ENCODE results near the gene GFRA3.

GFRA3 gene

GRCh38 chr5:138246822-138247221 is 27.6 kb downstream of the GFRA3 start:
- DNase-seq = no peak

- no peak for DNase-seq
Observed at GRCh38 chr5:138246334-138246733, 28.1 kb downstream of the GFRA3 start.

GRCh38 chr5:138245717-138246116 is 28.7 kb downstream of the GFRA3 start:
- DNase-seq = no peak

DNA sequence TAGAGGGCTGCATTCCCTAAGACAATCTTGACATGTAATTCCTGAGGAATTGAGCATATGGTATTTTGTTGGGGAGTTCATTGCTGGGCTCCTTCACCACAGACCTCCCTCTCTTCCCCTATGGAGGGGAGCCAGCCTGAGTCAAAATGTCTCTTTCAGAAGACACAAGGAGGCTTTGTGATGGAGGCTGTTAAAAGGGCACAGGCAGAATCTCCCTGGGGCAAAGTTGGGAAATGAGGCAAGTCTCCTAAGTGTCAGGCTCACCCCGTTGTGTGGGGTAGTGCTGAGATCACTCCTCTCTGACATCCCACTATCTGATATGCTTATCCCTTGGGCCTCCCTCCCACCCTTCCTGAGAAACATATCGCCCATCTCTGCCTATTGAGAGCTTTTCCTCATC is 30.6 kb downstream of the GFRA3 start:
- no peak for DNase-seq

GRCh38 chr5:138241688-138242571 is 32.5 kb downstream of the GFRA3 start:
- DNase-seq = peak; percentile 6

GRCh38 chr5:138240650-138241385 is 33.6 kb downstream of the GFRA3 start:
- no peak for DNase-seq

- DNase-seq = no peak
Observed at GRCh38 chr5:138238034-138238433, 36.4 kb downstream of the GFRA3 start.

GRCh38 chr5:138234651-138235050 is 39.8 kb downstream of the GFRA3 start:
- no peak for DNase-seq

DNA sequence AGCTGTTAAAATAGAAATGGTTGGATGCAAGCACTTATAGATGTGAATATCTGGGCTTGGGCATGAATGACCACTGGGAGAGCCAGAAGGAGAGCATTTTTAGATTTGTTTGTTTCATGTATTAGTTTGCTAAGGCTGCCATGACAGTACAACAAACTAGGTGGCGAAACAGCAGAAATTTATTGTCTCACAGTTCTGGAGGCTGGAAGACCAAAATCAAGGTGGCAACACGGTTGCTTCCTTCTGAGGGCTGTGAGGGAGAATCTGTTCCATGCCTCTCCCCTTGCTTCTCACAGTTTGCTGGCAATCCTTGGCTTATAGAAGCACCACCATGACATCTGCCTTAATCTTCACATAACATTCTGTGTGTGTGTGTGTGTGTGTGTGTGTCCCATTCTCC is 41.1 kb downstream of the GFRA3 start:
- no peak for DNase-seq

- no peak for DNase-seq
Observed at GRCh38 chr5:138230981-138231589, 43.3 kb downstream of the GFRA3 start.

DNA sequence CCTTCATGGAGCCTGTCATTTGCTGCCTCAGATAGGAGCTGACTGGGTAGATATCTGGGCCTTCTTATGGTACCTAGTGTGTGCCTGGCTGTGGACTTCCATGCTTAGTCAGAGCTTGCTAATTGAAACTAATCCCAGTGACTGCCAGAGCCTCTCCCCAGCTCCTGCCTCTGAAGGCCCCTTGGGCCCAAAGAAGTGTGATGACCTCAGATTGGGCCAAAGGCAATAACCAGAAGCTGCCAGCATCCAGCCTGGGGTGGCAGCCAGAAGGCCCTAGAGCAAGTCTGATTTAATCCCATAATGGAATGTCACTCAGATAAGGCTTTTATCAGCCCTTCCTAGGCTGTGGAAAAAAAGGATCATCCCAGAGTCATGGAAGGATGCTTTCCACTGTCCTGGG is 44.2 kb downstream of the GFRA3 start:
- DNase-seq = no peak

DNA sequence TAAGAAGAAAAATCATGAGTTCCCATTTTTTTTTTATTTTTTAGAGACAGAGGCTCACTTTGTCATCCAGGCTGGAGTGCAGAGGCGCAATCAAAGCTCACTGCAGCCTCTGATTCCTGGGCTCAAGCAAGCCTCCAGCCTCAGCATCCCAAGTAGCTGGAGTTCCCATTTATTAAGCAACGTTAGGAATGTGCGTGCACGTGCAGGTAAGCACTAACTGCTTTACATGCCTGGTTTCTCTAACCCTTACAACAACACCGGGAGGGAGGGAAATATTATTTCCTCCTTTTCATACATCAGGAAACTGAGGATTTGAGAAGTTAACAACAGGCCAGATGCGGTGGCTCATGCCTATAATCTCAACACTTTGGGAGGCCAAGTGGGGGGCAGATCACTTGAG is 45.0 kb downstream of the GFRA3 start:
- no peak for DNase-seq

DNA sequence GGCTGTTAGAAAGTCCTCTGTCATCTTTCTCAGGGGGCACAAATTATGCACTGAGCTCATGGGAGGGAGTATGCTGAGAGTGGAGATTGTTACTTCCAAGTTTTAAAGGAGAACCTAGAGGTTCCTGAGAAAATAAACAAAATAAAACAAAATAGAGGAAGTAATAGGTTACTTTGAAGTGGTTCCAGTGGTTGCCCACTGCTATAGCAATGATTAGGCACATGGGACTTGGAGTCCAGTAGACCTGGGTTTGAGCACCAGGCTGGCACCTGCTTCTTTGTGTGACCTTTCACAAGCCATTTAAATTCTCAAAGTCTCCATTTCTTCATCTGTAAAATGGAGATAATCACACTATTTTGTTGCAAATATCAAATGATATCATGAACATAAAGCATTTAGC is 47.5 kb downstream of the GFRA3 start:
- DNase-seq = no peak

DNA sequence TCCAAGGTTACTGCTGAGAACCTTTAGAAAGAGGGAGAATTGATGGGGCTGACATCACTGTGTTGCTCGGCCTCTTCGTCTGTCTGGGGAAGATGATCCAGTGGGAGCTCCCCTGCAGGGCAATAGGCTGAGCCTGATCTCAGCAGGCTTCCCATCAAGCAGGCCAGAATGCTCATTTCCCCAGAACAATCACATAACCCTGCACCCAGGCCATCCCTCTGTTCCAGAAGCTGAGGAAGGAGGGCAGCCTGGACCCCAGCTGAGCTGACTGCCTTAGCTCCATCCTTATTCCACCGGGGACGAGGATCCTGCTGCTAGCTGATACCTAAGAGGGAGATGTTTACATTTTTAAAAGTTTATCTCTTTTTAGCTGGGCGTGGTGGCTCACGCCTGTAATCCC is 49.7 kb downstream of the GFRA3 start:
- no peak for DNase-seq

DNA sequence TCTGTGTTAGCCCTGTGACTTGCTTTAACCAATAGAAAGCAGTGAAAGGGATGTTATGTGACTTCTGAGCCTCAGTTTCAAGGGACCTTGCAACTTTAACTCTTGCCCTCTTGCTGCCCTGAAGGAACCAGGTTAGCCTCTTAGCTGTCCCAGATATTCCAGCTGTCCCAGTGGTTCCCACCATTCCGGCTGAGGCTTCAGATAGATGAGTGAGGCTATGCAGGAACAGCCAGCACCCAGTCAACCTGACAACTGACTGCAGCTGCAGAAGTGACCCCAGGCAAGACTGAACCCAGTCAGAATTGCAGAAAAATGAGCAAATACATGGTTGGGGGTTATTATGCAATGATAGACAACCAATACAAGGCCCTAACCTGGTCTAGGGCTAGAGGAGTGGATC is 50.9 kb downstream of the GFRA3 start:
- no peak for DNase-seq

GRCh38 chr5:138216799-138217198 is 57.6 kb downstream of the GFRA3 start:
- no peak for DNase-seq

DNA sequence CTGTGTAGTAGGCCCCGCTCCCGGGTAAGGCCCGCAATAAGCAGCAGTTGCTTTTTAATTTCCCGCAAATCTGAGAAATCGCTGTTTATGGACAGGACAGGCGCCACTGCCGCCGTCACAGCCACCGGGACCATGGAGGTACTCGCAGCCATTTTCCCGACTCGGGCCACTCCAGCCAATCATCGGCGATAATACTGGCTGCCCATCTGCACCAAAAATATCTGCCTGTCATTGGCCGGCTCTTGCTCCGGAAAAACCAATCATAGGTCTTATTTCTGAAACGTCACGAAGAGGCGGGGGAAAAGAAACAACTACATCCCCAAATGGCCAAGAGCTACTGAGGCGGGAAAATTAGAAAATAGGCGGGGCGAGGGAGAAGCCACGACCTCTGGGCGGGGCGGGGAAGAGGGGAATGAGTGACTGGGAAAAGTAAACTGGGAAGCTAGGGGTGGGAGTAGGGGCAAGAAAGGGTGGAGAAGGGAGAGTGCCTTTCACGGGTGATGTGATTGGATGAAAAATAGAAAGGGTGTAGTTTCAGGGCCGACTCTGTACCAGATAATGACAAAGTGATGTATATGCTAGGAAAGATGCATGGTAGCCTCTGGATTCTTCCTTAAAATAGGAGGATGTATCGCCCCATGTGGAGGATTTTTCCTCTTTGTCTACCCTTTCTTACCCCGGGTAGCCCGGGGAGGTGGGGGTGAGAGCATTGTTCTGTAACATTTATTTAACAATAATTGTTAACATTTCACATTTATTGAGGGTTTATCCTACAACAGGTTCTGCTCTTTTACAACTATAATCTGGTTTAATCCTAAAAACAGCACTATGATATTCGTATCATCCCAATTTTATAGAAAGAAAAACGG is 61.0 kb downstream of the GFRA3 start, which contains the start of gene CDC23:
Gene CDC23 (minus strand): TSS at position 163 of the 869 bp plus-strand sequence. CDS start 11 bp downstream, at position 152.
- DNase-seq = peak; percentile 88

DNA sequence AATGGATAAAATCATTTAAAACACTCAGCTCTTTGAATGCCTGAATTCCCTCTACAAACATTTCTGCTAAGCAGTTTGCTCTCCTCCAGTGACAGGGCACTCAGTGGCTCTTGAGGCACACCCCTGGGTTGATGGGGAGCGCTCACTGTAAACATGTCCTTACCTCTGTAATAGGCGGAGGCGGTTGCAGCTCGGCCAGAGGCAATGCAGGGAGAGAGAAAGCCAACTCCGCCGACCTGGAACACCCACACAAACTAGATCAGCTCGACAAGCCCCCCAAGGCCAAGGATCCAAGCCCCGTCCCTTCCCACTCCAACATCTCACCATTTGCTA is 61.6 kb downstream of the GFRA3 start:
- DNase-seq = peak; percentile 21

DNA sequence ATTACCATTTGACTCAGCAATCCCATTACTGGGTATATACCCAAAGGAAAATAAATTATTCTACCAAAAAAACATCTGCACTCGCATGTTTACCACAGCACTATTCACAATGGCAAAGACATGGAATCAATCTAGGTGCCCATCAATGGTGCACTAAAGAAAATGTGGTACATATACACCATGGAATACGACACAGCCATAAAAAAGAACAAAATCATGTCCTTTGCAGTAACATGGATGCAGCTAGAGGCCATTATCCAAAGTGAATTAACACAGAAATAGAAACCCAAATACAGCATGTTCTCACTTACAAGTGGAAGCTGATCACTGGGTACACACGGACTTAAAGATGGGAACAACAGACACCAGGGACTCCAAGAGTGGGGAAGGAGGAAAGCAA is 63.4 kb downstream of the GFRA3 start:
- no peak for DNase-seq
